Measurements from ENCODE around the gene PANK4.

The PANK4 gene

GRCh38 chr1:2495546-2495945, 30.9 kb downstream of the PANK4 start:
- no peaks in the 10 kb centered on the region for H3K4me1 ChIP-seq (ENCODE audit: control insufficient read depth, insufficient read depth, low read length, unreplicated experiment)
- H2AFZ ChIP-seq (ENCODE audit: low read length, unreplicated experiment), result no peak overlapping the region
- no peaks in the 10 kb centered on the region for H3K36me3 ChIP-seq (ENCODE audit: insufficient read depth, low read length)
- H3K27ac ChIP-seq (ENCODE audit: low read depth, low read length), result no peak overlapping the region
- H3K79me2 ChIP-seq (ENCODE audit: control insufficient read depth, insufficient read depth, low read length, unreplicated experiment), result no peaks in the 10 kb centered on the region
- no peaks in the 10 kb centered on the region for H3K27me3 ChIP-seq (ENCODE audit: insufficient read depth, low read length)
- no peak overlapping the region for H3K4me3 ChIP-seq (ENCODE audit: low read depth, low read length)

GRCh38 chr1:2495026-2495425, 31.4 kb downstream of the PANK4 start:
- Histone ChIP-seq H3K27ac (ENCODE audit: low read depth, low read length) (no peak overlapping the region), H3K4me3 (ENCODE audit: low read depth, low read length) (no peak overlapping the region), H3K36me3 (ENCODE audit: insufficient read depth, low read length) (no peaks in the 10 kb centered on the region), H3K27me3 (ENCODE audit: insufficient read depth, low read length) (no peaks in the 10 kb centered on the region), H3K79me2 (ENCODE audit: control insufficient read depth, insufficient read depth, low read length, unreplicated experiment) (no peaks in the 10 kb centered on the region), H2AFZ (ENCODE audit: low read length, unreplicated experiment) (no peak overlapping the region), H3K4me1 (ENCODE audit: control insufficient read depth, insufficient read depth, low read length, unreplicated experiment) (no peaks in the 10 kb centered on the region)

- H3K79me2 ChIP-seq (ENCODE audit: control insufficient read depth, insufficient read depth, low read length, unreplicated experiment), result no peaks in the 10 kb centered on the region
- no peaks in the 10 kb centered on the region for H3K27me3 ChIP-seq (ENCODE audit: insufficient read depth, low read length)
- no peak overlapping the region for H2AFZ ChIP-seq (ENCODE audit: low read length, unreplicated experiment)
- no peaks in the 10 kb centered on the region for H3K4me1 ChIP-seq (ENCODE audit: control insufficient read depth, insufficient read depth, low read length, unreplicated experiment)
- no peaks in the 10 kb centered on the region for H3K36me3 ChIP-seq (ENCODE audit: insufficient read depth, low read length)
- no peak overlapping the region for H3K4me3 ChIP-seq (ENCODE audit: low read depth, low read length)
- no peak overlapping the region for H3K27ac ChIP-seq (ENCODE audit: low read depth, low read length)
These were observed 32.1 kb downstream of the PANK4 start for GRCh38 chr1:2494323-2494693.

GRCh38 chr1:2493691-2494322, 32.6 kb downstream of the PANK4 start:
- H3K27ac ChIP-seq (ENCODE audit: low read depth, low read length), result no peak overlapping the region
- no peaks in the 10 kb centered on the region for H3K36me3 ChIP-seq (ENCODE audit: insufficient read depth, low read length)
- H3K4me3 ChIP-seq (ENCODE audit: low read depth, low read length), result no peak overlapping the region
- no peaks in the 10 kb centered on the region for H3K4me1 ChIP-seq (ENCODE audit: control insufficient read depth, insufficient read depth, low read length, unreplicated experiment)
- no peaks in the 10 kb centered on the region for H3K79me2 ChIP-seq (ENCODE audit: control insufficient read depth, insufficient read depth, low read length, unreplicated experiment)
- H2AFZ ChIP-seq (ENCODE audit: low read length, unreplicated experiment), result no peak overlapping the region
- H3K27me3 ChIP-seq (ENCODE audit: insufficient read depth, low read length), result no peaks in the 10 kb centered on the region

GRCh38 chr1:2493218-2493617, 33.2 kb downstream of the PANK4 start:
- no peaks in the 10 kb centered on the region for H3K27me3 ChIP-seq (ENCODE audit: insufficient read depth, low read length)
- no peak overlapping the region for H3K4me3 ChIP-seq (ENCODE audit: low read depth, low read length)
- no peaks in the 10 kb centered on the region for H3K4me1 ChIP-seq (ENCODE audit: control insufficient read depth, insufficient read depth, low read length, unreplicated experiment)
- no peak overlapping the region for H2AFZ ChIP-seq (ENCODE audit: low read length, unreplicated experiment)
- no peak overlapping the region for H3K27ac ChIP-seq (ENCODE audit: low read depth, low read length)
- H3K79me2 ChIP-seq (ENCODE audit: control insufficient read depth, insufficient read depth, low read length, unreplicated experiment), result no peaks in the 10 kb centered on the region
- no peaks in the 10 kb centered on the region for H3K36me3 ChIP-seq (ENCODE audit: insufficient read depth, low read length)

- Histone ChIP-seq H3K27ac (ENCODE audit: low read depth, low read length) (no peak overlapping the region), H3K27me3 (ENCODE audit: insufficient read depth, low read length) (no peaks in the 10 kb centered on the region), H3K4me1 (ENCODE audit: control insufficient read depth, insufficient read depth, low read length, unreplicated experiment) (no peaks in the 10 kb centered on the region), H3K4me3 (ENCODE audit: low read depth, low read length) (no peak overlapping the region), H3K36me3 (ENCODE audit: insufficient read depth, low read length) (no peaks in the 10 kb centered on the region), H2AFZ (ENCODE audit: low read length, unreplicated experiment) (no peak overlapping the region), H3K79me2 (ENCODE audit: control insufficient read depth, insufficient read depth, low read length, unreplicated experiment) (no peaks in the 10 kb centered on the region)
These were observed 34.3 kb downstream of the PANK4 start for GRCh38 chr1:2492091-2492490.

GRCh38 chr1:2489615-2490014, 36.8 kb downstream of the PANK4 start:
- no peaks in the 10 kb centered on the region for H3K4me1 ChIP-seq (ENCODE audit: control insufficient read depth, insufficient read depth, low read length, unreplicated experiment)
- H3K27me3 ChIP-seq (ENCODE audit: insufficient read depth, low read length), result no peaks in the 10 kb centered on the region
- H3K27ac ChIP-seq (ENCODE audit: low read depth, low read length), result no peak overlapping the region
- H3K36me3 ChIP-seq (ENCODE audit: insufficient read depth, low read length), result no peaks in the 10 kb centered on the region
- no peaks in the 10 kb centered on the region for H3K79me2 ChIP-seq (ENCODE audit: control insufficient read depth, insufficient read depth, low read length, unreplicated experiment)
- H2AFZ ChIP-seq (ENCODE audit: low read length, unreplicated experiment), result no peak overlapping the region
- H3K4me3 ChIP-seq (ENCODE audit: low read depth, low read length), result no peak overlapping the region

- no peaks in the 10 kb centered on the region for H3K79me2 ChIP-seq (ENCODE audit: control insufficient read depth, insufficient read depth, low read length, unreplicated experiment)
- H3K27me3 ChIP-seq (ENCODE audit: insufficient read depth, low read length), result no peaks in the 10 kb centered on the region
- no peak overlapping the region for H3K4me3 ChIP-seq (ENCODE audit: low read depth, low read length)
- H3K4me1 ChIP-seq (ENCODE audit: control insufficient read depth, insufficient read depth, low read length, unreplicated experiment), result no peaks in the 10 kb centered on the region
- H3K27ac ChIP-seq (ENCODE audit: low read depth, low read length), result no peak overlapping the region
- H2AFZ ChIP-seq (ENCODE audit: low read length, unreplicated experiment), result no peak overlapping the region
- H3K36me3 ChIP-seq (ENCODE audit: insufficient read depth, low read length), result no peaks in the 10 kb centered on the region
These were observed 37.7 kb downstream of the PANK4 start for GRCh38 chr1:2488688-2489087.

- H2AFZ ChIP-seq (ENCODE audit: low read length, unreplicated experiment), result no peak overlapping the region
- no peaks in the 10 kb centered on the region for H3K36me3 ChIP-seq (ENCODE audit: insufficient read depth, low read length)
- no peaks in the 10 kb centered on the region for H3K4me1 ChIP-seq (ENCODE audit: control insufficient read depth, insufficient read depth, low read length, unreplicated experiment)
- H3K27ac ChIP-seq (ENCODE audit: low read depth, low read length), result no peak overlapping the region
- no peaks in the 10 kb centered on the region for H3K27me3 ChIP-seq (ENCODE audit: insufficient read depth, low read length)
- no peak overlapping the region for H3K4me3 ChIP-seq (ENCODE audit: low read depth, low read length)
- no peaks in the 10 kb centered on the region for H3K79me2 ChIP-seq (ENCODE audit: control insufficient read depth, insufficient read depth, low read length, unreplicated experiment)
These were observed 39.8 kb downstream of the PANK4 start for GRCh38 chr1:2486558-2486957.

- no peak overlapping the region for H3K4me3 ChIP-seq (ENCODE audit: low read depth, low read length)
These were observed 40.4 kb downstream of the PANK4 start for GRCh38 chr1:2486041-2486440.

GRCh38 chr1:2483970-2484369, 42.4 kb downstream of the PANK4 start:
- Histone ChIP-seq H3K27me3 (ENCODE audit: insufficient read depth, low read length) (no peaks in the 10 kb centered on the region), H3K36me3 (ENCODE audit: insufficient read depth, low read length) (no peaks in the 10 kb centered on the region), H3K27ac (ENCODE audit: low read depth, low read length) (no peak overlapping the region), H3K4me3 (ENCODE audit: low read depth, low read length) (no peak overlapping the region), H3K4me1 (ENCODE audit: control insufficient read depth, insufficient read depth, low read length, unreplicated experiment) (no peaks in the 10 kb centered on the region), H2AFZ (ENCODE audit: low read length, unreplicated experiment) (no peak overlapping the region), H3K79me2 (ENCODE audit: control insufficient read depth, insufficient read depth, low read length, unreplicated experiment) (no peaks in the 10 kb centered on the region)

More at GRCh38 chr1:2486041-2486440, 40.4 kb downstream of the PANK4 start:
- Histone ChIP-seq H2AFZ (ENCODE audit: low read length, unreplicated experiment) (no peak overlapping the region), H3K27ac (ENCODE audit: low read depth, low read length) (no peak overlapping the region), H3K79me2 (ENCODE audit: control insufficient read depth, insufficient read depth, low read length, unreplicated experiment) (no peaks in the 10 kb centered on the region), H3K27me3 (ENCODE audit: insufficient read depth, low read length) (no peaks in the 10 kb centered on the region), H3K36me3 (ENCODE audit: insufficient read depth, low read length) (no peaks in the 10 kb centered on the region), H3K4me1 (ENCODE audit: control insufficient read depth, insufficient read depth, low read length, unreplicated experiment) (no peaks in the 10 kb centered on the region)
